ENCODE measurements around the gene EFR3B.

The EFR3B gene

DNA sequence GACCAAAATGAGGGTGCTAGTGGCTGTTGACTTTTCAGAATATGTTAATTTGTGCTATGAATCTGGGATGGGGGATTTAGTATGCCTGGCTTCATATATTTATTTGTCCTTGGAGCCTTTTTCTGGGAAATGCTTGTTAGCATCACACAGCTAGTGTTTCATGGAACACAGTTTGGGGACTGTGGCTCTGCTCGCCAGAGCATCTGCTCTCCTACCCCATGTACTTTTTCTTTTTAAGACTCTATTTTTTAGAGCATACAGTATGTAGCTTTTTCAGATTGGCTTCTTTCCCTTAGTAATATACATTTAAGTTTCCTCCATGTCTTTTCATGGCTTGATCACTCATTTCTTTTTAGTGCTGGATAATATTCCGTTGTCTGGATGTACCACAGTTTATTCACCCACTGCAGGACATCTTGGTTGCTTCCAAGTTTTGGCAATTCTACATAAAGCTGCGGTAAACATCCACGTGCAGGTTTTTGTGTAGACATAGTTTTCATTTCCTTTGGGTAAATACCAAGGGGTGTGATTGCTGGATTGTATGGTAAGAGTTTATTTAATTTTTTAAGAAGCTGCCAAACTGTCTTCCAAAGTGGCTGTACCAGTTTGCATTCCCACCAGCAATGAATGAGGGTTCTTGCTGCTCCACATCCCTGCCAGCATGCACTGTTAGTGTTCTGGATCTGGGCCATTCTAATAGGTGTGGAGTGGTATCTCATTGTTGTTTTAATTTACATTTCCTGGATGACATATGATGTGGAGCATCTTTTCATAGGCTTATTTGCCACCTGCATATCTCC lies 44.1 kb downstream of the EFR3B start:
- no peak for TF ChIP-seq ZNF580 (tag by site-specific recombination; IDR thresholded peaks at IDR 0.05)
- TF ChIP-seq ZNF16 (tag by site-specific recombination; IDR thresholded peaks at IDR 0.05; ENCODE audit: low read depth) = no peak
- TF ChIP-seq GLI4 (tag by site-specific recombination; IDR thresholded peaks at IDR 0.05) = no peak
- TF ChIP-seq ZNF121 (tag by site-specific recombination; IDR thresholded peaks at IDR 0.05) = no peak
- TF ChIP-seq ZNF132 (tag by site-specific recombination; IDR thresholded peaks at IDR 0.05; ENCODE audit: borderline replicate concordance) = no peak
- no peak for TF ChIP-seq ZNF350 (tag by site-specific recombination; IDR thresholded peaks at IDR 0.05)
- no peak for TF ChIP-seq ZNF473 (tag by site-specific recombination; IDR thresholded peaks at IDR 0.05)
- TF ChIP-seq, protein P1, sequence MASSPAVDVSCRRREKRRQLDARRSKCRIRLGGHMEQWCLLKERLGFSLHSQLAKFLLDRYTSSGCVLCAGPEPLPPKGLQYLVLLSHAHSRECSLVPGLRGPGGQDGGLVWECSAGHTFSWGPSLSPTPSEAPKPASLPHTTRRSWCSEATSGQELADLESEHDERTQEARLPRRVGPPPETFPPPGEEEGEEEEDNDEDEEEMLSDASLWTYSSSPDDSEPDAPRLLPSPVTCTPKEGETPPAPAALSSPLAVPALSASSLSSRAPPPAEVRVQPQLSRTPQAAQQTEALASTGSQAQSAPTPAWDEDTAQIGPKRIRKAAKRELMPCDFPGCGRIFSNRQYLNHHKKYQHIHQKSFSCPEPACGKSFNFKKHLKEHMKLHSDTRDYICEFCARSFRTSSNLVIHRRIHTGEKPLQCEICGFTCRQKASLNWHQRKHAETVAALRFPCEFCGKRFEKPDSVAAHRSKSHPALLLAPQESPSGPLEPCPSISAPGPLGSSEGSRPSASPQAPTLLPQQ (tag by site-specific recombination; IDR thresholded peaks at IDR 0.05) = no peak
- TF ChIP-seq EGR2 (tag by site-specific recombination; IDR thresholded peaks at IDR 0.05; ENCODE audit: low read depth) = no peak
- TF ChIP-seq ZNF658 (tag by site-specific recombination; IDR thresholded peaks at IDR 0.05) = no peak
- no peak for TF ChIP-seq ZEB2 (tag by site-specific recombination; IDR thresholded peaks at IDR 0.05)
- TF ChIP-seq ZBTB17 (tag by site-specific recombination; IDR thresholded peaks at IDR 0.05) = no peak
- TF ChIP-seq ZBTB1 (tag by site-specific recombination; IDR thresholded peaks at IDR 0.05) = no peak
- TF ChIP-seq ZNF146 (tag by site-specific recombination; IDR thresholded peaks at IDR 0.05) = no peak
- no peaks in the 10 kb centered on the region for H3K4me1 ChIP-seq (ENCODE audit: control insufficient read depth, insufficient read depth, low read length)
- no peaks in the 10 kb centered on the region for H3K9me3 ChIP-seq (ENCODE audit: control insufficient read depth, insufficient read depth, low read depth, low read length)
- H3K4me3 ChIP-seq (ENCODE audit: low read depth, low read length) = no peak overlapping the region
- H3K36me3 ChIP-seq (ENCODE audit: control insufficient read depth in 2 of 2, insufficient read depth in 1 of 2, low read length in 2 of 2) = no peaks in the 10 kb centered on the region; a peak in 1 of 3 replicates
- ChIA-PET CTCF (no interaction called here), POLR2A (no interaction called here)
- H3K27ac ChIP-seq (ENCODE audit: extremely low read depth, low read depth, low read length) = no peak overlapping the region

DNA sequence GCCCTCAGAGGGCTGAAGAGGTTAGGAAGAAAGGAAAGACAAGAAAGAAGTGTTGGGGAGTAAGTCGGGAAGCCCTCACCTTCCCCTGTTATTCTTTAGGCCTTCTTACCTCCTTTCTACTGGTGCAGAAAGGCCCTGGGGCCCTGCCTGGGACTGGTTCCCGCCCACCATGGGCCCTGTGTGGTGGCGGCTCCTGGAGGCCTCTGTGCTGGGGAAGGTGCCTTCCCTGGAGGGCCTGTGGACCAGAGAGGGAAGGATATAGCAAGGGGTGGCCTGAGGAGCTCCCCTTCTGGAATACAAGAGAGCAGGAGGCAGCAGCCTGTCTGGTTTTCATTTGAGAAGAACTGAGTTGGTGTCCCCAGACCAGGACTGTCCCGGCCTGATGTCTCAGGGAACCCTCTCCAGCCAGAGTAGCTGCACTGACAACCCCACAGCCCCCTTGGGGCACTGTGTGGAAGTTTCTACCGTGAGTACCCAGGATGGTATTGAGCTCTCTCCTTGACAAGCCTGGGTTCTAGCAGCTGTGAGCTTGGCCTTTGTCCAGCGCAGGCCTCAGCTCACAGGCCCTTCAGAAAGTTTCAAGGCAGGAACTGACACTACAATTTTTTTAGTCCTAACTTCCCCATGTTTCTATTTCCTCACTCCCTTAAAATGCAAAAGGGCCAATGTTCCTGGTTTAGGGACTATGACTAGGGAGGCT lies 47.1 kb downstream of the EFR3B start:
- Histone ChIP-seq H3K4me3 (ENCODE audit: low read depth, low read length) (no peak overlapping the region), H3K4me1 (ENCODE audit: control insufficient read depth, insufficient read depth, low read length) (no peaks in the 10 kb centered on the region), H3K27ac (ENCODE audit: extremely low read depth, low read depth, low read length) (no peak overlapping the region), H3K36me3 (ENCODE audit: control insufficient read depth in 2 of 2, insufficient read depth in 1 of 2, low read length in 2 of 2) (peaks cover 3% of the 10 kb centered on the region in 2 experiments; a peak in 2 of 3 replicates), H3K9me3 (ENCODE audit: control insufficient read depth, insufficient read depth, low read depth, low read length) (no peaks in the 10 kb centered on the region)
- TF ChIP-seq GLIS1 (tag by site-specific recombination; IDR thresholded peaks at IDR 0.05) (peak; percentile 43), ZBTB8A (tag by site-specific recombination; IDR thresholded peaks at IDR 0.05) (no peak)
- ChIA-PET CTCF (no interaction called here), POLR2A (interaction anchor here (1.2 kb wide), 1 partner anchor 10 kb away, joined by 3 read pairs; no protein-coding TSS in a partner anchor)

DNA sequence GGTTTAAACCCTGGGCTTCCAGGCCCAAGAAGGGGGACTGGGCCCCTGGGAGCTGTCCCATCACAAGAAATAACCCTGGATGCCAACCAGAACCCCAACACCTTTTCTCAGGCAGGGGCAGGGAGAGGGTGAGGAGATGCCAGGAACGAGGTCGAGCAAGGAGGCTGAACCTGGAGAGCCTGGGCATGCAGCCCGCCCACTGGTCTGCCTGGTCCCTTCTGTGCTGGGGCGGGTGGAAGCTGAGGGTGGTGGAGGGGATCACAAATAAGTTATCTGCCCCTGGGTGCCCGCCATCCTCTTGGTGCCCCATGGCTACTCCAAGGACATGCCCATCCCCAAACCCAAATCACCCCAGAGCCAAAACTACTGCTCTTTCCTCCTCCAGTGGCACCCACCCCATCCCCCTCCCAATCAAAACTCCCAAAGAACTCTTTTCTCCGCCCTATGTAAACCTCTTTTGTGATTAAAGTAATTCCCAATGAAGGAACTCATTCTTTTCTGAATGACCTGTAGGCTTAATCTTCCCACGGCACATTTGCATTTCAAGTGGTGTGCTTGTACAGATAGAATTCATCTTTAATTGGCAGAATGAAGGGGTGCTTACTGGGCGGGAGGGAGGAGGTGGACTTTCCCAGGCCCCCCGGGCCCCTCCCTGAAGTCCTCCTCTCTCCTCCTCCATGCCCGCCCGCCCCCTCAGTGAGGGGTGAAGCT lies 47.9 kb downstream of the EFR3B start:
- no peak overlapping the region for H3K27ac ChIP-seq (ENCODE audit: extremely low read depth, low read depth, low read length)
- no peaks in the 10 kb centered on the region for H3K9me3 ChIP-seq (ENCODE audit: control insufficient read depth, insufficient read depth, low read depth, low read length)
- H3K36me3 ChIP-seq (ENCODE audit: control insufficient read depth in 2 of 2, insufficient read depth in 1 of 2, low read length in 2 of 2) = peaks cover 3% of the 10 kb centered on the region in 2 experiments; a peak in 2 of 3 replicates
- H3K4me1 ChIP-seq (ENCODE audit: control insufficient read depth, insufficient read depth, low read length) = no peaks in the 10 kb centered on the region
- POLR2A ChIA-PET = interaction anchor here (1.2 kb wide), 1 partner anchor 11 kb away, joined by 3 read pairs; no protein-coding TSS in a partner anchor
- H3K4me3 ChIP-seq (ENCODE audit: low read depth, low read length) = no peak overlapping the region
- CTCF ChIA-PET = no interaction called here
- no peak for TF ChIP-seq ZNF785 (tag by site-specific recombination; IDR thresholded peaks at IDR 0.05)
- TF ChIP-seq, protein P2, sequence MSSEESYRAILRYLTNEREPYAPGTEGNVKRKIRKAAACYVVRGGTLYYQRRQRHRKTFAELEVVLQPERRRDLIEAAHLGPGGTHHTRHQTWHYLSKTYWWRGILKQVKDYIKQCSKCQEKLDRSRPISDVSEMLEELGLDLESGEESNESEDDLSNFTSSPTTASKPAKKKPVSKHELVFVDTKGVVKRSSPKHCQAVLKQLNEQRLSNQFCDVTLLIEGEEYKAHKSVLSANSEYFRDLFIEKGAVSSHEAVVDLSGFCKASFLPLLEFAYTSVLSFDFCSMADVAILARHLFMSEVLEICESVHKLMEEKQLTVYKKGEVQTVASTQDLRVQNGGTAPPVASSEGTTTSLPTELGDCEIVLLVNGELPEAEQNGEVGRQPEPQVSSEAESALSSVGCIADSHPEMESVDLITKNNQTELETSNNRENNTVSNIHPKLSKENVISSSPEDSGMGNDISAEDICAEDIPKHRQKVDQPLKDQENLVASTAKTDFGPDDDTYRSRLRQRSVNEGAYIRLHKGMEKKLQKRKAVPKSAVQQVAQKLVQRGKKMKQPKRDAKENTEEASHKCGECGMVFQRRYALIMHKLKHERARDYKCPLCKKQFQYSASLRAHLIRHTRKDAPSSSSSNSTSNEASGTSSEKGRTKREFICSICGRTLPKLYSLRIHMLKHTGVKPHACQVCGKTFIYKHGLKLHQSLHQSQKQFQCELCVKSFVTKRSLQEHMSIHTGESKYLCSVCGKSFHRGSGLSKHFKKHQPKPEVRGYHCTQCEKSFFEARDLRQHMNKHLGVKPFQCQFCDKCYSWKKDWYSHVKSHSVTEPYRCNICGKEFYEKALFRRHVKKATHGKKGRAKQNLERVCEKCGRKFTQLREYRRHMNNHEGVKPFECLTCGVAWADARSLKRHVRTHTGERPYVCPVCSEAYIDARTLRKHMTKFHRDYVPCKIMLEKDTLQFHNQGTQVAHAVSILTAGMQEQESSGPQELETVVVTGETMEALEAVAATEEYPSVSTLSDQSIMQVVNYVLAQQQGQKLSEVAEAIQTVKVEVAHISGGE (tag by site-specific recombination; conservative IDR thresholded peaks at IDR 0.05; ENCODE audit: low read depth) = no peak
- TF ChIP-seq ZNF280C (tag by site-specific recombination; IDR thresholded peaks at IDR 0.05) = no peak
- TF ChIP-seq ZFP37 (tag by site-specific recombination; IDR thresholded peaks at IDR 0.05) = no peak
- TF ChIP-seq ZNF239 (tag by site-specific recombination; IDR thresholded peaks at IDR 0.05) = no peak
